PC-3 (cell line): ENCODE data around the gene TBCCD1. TPM values are rescaled to one million over a fixed set of nuclear protein-coding genes. Genes with fewer than 3 reads are reported as not detected.

ENCODE experiments used
- ATAC-seq: fragments of 200-7000 bp; cut with Tn5 transposase; 2 replicates; pipeline ENCODE4 v1.9.1; 2020; ENCODE audit warnings: mild to moderate bottlenecking, moderate library complexity
- BruUV-seq: library from RNA; stranded (reverse); fragments of 400-500 nt; replicated peaks from 2 replicates; lab custom pipeline; 2021; lab: Mats Ljungman, UMichigan
- CTCF ChIA-PET: fragments of 300-600 bp; sonication (Branson Sonifier 250); formaldehyde crosslinking; loops from one replicate; lab custom pipeline; 2022; ENCODE audit warnings: antibody characterized with exemption; lab: Charles Lee
- POLR2A ChIA-PET: fragments of 300-600 bp; sonication (Branson Sonifier 250); formaldehyde crosslinking; loops from one replicate; lab custom pipeline; 2022; ENCODE audit warnings: antibody characterized with exemption; ENCODE audit not compliant: unreplicated experiment; lab: Charles Lee
- DNase-seq: peaks from one replicate; pipeline ENCODE4 v3.0.0-alpha.2; 2015
- H2AFZ ChIP-seq: fragments of 300-600 bp; sonication (generic); 2 replicates; pipeline ENCODE4 v1.6.0; 2016; ENCODE audit warnings: antibody characterized with exemption, low read length
- H3F3A ChIP-seq: fragments of 300-600 bp; sonication (generic); one replicate; pipeline ENCODE4 v1.6.0; 2017; ENCODE audit warnings: antibody characterized with exemption, low read length, control low read depth, mild to moderate bottlenecking; ENCODE audit not compliant: unreplicated experiment
- H3K27ac ChIP-seq: fragments of 300-600 bp; sonication (generic); 2 replicates; pipeline ENCODE4 v1.5.1; 2016; ENCODE audit warnings: mild to moderate bottlenecking, low read length
- H3K27me3 ChIP-seq: fragments of 300-600 bp; sonication (generic); 2 replicates; pipeline ENCODE4 v1.6.1; 2016; ENCODE audit warnings: low read length, mixed read lengths
- H3K36me3 ChIP-seq: fragments of 300-600 bp; sonication (generic); 2 replicates; pipeline ENCODE4 v1.6.1; 2016; ENCODE audit warnings: low read depth, mixed run types, low read length, mixed read lengths
- H3K4me1 ChIP-seq: fragments of 300-600 bp; sonication (generic); 2 replicates; pipeline ENCODE4 v1.5.1; 2016; ENCODE audit warnings: low read length; ENCODE audit not compliant: insufficient read depth
- H3K4me2 ChIP-seq: fragments of 300-600 bp; sonication (generic); 2 replicates; pipeline ENCODE4 v1.6.0; 2016; ENCODE audit warnings: low read length
- H3K4me3 ChIP-seq: fragments of 300-600 bp; sonication (generic); 2 replicates; pipeline ENCODE4 v1.5.1; 2016; ENCODE audit warnings: mild to moderate bottlenecking, low read length, mixed read lengths
- H3K79me2 ChIP-seq: fragments of 300-600 bp; sonication (generic); 2 replicates; pipeline ENCODE4 v1.6.1; 2017; ENCODE audit warnings: low read length, mixed read lengths
- H3K9ac ChIP-seq: fragments of 300-600 bp; sonication (generic); 2 replicates; pipeline ENCODE4 v1.6.0; 2016; ENCODE audit warnings: mild to moderate bottlenecking, low read length
- H3K9me2 ChIP-seq: fragments of 300-600 bp; sonication (generic); replicated peaks from 2 replicates; pipeline ENCODE4 v1.6.1; 2016; ENCODE audit warnings: mixed run types, low read length, mixed read lengths
- H3K9me3 ChIP-seq: fragments of 300-600 bp; sonication (generic); 2 replicates; pipeline ENCODE4 v1.6.1; 2016; ENCODE audit warnings: low read length, mixed read lengths
- H4K20me1 ChIP-seq: fragments of 300-600 bp; sonication (generic); 2 replicates; pipeline ENCODE4 v1.6.1; 2016; ENCODE audit warnings: low read length, mixed read lengths
- EZH2 ChIP-seq: fragments of 300-600 bp; sonication (generic); IDR thresholded peaks from one replicate; pipeline ENCODE4 v1.6.1; 2017; ENCODE audit warnings: antibody characterized with exemption, mild to moderate bottlenecking, low read length; ENCODE audit not compliant: unreplicated experiment
- EZH2phosphoT487 ChIP-seq: fragments of 300-600 bp; sonication (generic); IDR thresholded peaks from 2 replicates; pipeline ENCODE4 v1.6.1; 2018; ENCODE audit warnings: mild to moderate bottlenecking, antibody characterized with exemption, low read length, borderline replicate concordance
- intact Hi-C: fragments of 100-400 bp; cut with micrococcal nuclease; formaldehyde crosslinking; loops from 2 replicates; pipeline ENCODE4 v1.9.0; 2023
- total RNA-seq: library from RNA; depleted of rRNA; stranded (reverse); fragments of >200 nt; gene quantifications from 2 replicates; pipeline ENCODE4 v1.2.3, GENCODE V29; 2014
- TF ChIP-seq, protein P1 (sequence below): fragments of 300-600 bp; sonication (generic); conservative IDR thresholded peaks from 2 replicates; pipeline ENCODE4 v1.5.1; 2017; ENCODE audit warnings: antibody characterized with exemption, low read depth, mild to moderate bottlenecking, low read length

TBCCD1 gene
- total RNA-seq, 1 experiment from 2014 or later = 17.0 TPM

DNA sequence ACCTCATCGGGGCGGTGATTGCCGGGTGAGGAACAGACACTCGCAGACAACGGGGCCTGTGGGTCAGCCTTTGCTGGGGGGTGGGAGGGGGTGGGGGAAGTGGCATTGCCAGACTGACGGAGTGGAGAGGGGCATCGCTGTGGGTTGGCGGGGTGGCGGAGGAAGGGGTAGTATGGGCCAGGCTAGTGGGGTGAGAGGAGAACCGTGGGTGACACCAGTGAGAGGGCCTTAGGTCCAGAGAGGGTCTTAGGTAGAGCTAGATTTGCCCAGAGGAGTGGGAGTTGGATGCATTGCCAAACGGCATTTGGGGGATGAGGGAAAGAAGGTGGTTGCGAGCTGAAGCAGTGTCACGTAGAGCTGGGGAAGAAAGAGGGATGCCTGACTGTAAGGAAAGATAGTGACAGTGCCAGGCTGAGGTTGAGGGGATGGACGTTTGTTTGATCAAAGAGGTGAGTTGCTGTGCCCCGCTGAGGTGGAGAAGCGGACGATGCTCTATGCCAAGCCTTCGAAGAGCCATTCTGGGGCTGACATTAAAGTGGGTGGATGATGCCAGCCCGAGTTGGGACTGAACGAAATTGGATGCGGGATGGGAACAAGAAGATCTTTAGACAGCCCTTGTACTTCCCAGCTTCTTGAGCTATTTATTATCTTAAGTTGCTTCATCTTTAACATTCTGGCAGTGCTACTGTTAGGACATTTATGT lies 4.0 kb upstream of the TBCCD1 start:
- Histone ChIP-seq H3K9ac (peak overlapping the region; percentile 91), H3K27me3 (no peaks in the 10 kb centered on the region), H3K4me2 (peak overlapping the region; percentile 89), H4K20me1 (peaks cover 14% of the 10 kb centered on the region; the same call in 1 of the 2 replicates), H3K79me2 (peaks cover 59% of the 10 kb centered on the region), H3K4me3 (peak overlapping the region; percentile 92), H3K9me3 (no peaks in the 10 kb centered on the region), H3K36me3 (peaks cover 38% of the 10 kb centered on the region), H2AFZ (peak overlapping the region; percentile 90), H3K9me2 (no peaks in the 10 kb centered on the region), H3K4me1 (peaks cover 16% of the 10 kb centered on the region), H3F3A (no peaks in the 10 kb centered on the region), H3K27ac (peak overlapping the region; percentile 48)
- no peak for TF ChIP-seq EZH2
- TF ChIP-seq, protein P1, sequence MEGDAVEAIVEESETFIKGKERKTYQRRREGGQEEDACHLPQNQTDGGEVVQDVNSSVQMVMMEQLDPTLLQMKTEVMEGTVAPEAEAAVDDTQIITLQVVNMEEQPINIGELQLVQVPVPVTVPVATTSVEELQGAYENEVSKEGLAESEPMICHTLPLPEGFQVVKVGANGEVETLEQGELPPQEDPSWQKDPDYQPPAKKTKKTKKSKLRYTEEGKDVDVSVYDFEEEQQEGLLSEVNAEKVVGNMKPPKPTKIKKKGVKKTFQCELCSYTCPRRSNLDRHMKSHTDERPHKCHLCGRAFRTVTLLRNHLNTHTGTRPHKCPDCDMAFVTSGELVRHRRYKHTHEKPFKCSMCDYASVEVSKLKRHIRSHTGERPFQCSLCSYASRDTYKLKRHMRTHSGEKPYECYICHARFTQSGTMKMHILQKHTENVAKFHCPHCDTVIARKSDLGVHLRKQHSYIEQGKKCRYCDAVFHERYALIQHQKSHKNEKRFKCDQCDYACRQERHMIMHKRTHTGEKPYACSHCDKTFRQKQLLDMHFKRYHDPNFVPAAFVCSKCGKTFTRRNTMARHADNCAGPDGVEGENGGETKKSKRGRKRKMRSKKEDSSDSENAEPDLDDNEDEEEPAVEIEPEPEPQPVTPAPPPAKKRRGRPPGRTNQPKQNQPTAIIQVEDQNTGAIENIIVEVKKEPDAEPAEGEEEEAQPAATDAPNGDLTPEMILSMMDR = no peak
- TF ChIP-seq EZH2phosphoT487 = no peak
- BruUV-seq = TSS peak; percentile 35
- ATAC-seq = no peak
- ChIA-PET POLR2A (interaction anchor here (0.6 to 1.2 kb wide), 5 partner anchors 10 to 784 kb away, joined by 3 to 12 read pairs (median 4); partner anchors contain the start of gene EIF4A2), CTCF (interaction anchor here (1.0 to 1.9 kb wide), 2 partner anchors 43 to 46 kb away, joined by 4 to 7 read pairs; no protein-coding TSS in a partner anchor)
- intact Hi-C loops = loop anchor here (1.0 kb wide), 2 partner anchors 46 to 462 kb away; partner anchors contain the start of gene ETV5
- no peak for DNase-seq

DNA sequence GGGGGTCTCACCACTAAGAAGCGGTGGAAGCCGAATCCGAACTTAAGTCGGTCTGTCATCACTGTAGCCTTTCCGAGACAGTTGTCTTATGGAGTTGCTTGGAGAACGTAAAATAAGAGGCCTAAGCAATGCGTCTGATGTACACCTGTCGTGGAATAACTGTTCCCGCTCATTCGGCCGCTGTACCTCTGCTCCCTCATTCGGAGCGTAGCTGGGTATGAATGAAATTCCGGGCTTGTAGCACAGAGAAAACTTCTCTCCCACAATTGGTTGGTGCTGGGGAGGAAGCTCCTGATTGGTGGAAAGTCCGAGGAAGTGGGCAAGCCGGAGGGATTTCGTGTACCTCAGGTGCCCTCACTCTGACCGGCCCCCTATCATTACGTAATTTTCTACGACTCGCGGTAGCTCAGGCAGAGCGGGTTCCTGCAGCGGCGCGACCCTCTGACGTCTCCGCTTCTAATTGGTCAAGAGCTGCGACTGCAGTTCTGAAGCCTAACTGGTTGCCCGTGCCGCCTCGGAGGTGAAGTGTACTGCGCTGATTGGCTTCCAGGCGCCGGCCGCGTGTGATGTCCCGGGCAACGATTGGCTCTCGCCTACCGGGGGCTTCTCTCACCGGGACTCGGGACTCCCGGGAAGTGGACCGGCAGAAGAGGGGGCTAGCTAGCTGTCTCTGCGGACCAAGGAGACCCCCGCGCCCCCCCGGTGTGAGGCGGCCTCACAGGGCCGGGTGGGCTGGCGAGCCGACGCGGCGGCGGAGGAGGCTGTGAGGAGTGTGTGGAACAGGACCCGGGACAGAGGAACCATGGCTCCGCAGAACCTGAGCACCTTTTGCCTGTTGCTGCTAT lies 3.2 kb upstream of the TBCCD1 start, which contains the start of gene DNAJB11:
TSS of gene DNAJB11 (plus strand) at position 625 of the 845 bp plus-strand sequence. CDS start at position 803, 178 bp downstream.
- peak within 1 kb of the TSS; percentile 92 for H3K4me2 ChIP-seq
- H3K9me3 ChIP-seq = no peaks in the 10 kb centered on the region
- intact Hi-C loops = loop anchor here (1.0 kb wide), 2 partner anchors 47 to 461 kb away; partner anchors contain the start of gene ETV5
- peak within 1 kb of the TSS; percentile 92 for H3K4me3 ChIP-seq
- no peak for TF ChIP-seq EZH2
- TF ChIP-seq, protein P1 = no peak
- no peak for TF ChIP-seq EZH2phosphoT487
- ChIA-PET CTCF (interaction anchor here (0.6 to 1.9 kb wide), 5 partner anchors 29 to 588 kb away, joined by 3 to 9 read pairs (median 4); no protein-coding TSS in a partner anchor), POLR2A (interaction anchor here (0.6 to 1.2 kb wide), 11 partner anchors 11 to 783 kb away, joined by 3 to 12 read pairs (median 4); partner anchors contain the start of gene EIF4A2)
- peak within 1 kb of the TSS; percentile 48 for H3K27ac ChIP-seq
- peak; percentile 99 for DNase-seq
- H4K20me1 ChIP-seq = peaks cover 14% of the 10 kb centered on the region; the same call in 1 of the 2 replicates
- peaks cover 16% of the 10 kb centered on the region for H3K4me1 ChIP-seq
- peak within 1 kb of the TSS; percentile 90 for H2AFZ ChIP-seq
- H3K9ac ChIP-seq = peak within 1 kb of the TSS; percentile 91
- H3K36me3 ChIP-seq = peaks cover 30% of the 10 kb centered on the region
- ATAC-seq = peak; percentile 82
- no peaks in the 10 kb centered on the region for H3K9me2 ChIP-seq
- H3F3A ChIP-seq = no peaks in the 10 kb centered on the region
- BruUV-seq = no TSS peak
- peaks cover 67% of the 10 kb centered on the region for H3K79me2 ChIP-seq
- H3K27me3 ChIP-seq = no peaks in the 10 kb centered on the region
